Smooth muscle cell (in vitro differentiated cells): Measurements from ENCODE around the gene KCNJ2. TPM values are rescaled to one million over a fixed set of nuclear protein-coding genes. Genes with fewer than 3 reads are reported as not detected.

Experiments used
- DNase-seq: peaks from one replicate; lab custom pipeline; 2025; ENCODE audit not compliant: unreplicated experiment; lab: John Stamatoyannopoulos, UW
- H2AFZ ChIP-seq: fragments of 200-600 bp; sonication (generic); 2 replicates; pipeline ENCODE4 v1.6.0; 2016; ENCODE audit warnings: antibody characterized with exemption, low read depth, mild to moderate bottlenecking
- H3F3A ChIP-seq: fragments of 200-600 bp; sonication (generic); 2 replicates; pipeline ENCODE4 v1.6.0; 2017; ENCODE audit warnings: antibody characterized with exemption, low read depth
- H3K27ac ChIP-seq: fragments of 200-600 bp; sonication (generic); 2 replicates; pipeline ENCODE4 v1.5.1; 2016; ENCODE audit warnings: low read depth, mild to moderate bottlenecking
- H3K27me3 ChIP-seq: fragments of 200-600 bp; sonication (generic); 2 replicates; pipeline ENCODE4 v1.6.1; 2016; ENCODE audit warnings: low read depth, mild to moderate bottlenecking
- H3K36me3 ChIP-seq: fragments of 200-600 bp; sonication (generic); 2 replicates; pipeline ENCODE4 v1.5.1; 2016; ENCODE audit warnings: low read depth
- H3K4me1 ChIP-seq: fragments of 200-600 bp; sonication (generic); 2 replicates; pipeline ENCODE4 v1.5.1; 2016; ENCODE audit warnings: low read depth
- H3K4me2 ChIP-seq: fragments of 200-600 bp; sonication (generic); 2 replicates; pipeline ENCODE4 v1.6.0; 2016; ENCODE audit warnings: mild to moderate bottlenecking
- H3K4me3 ChIP-seq: fragments of 200-600 bp; sonication (generic); 2 replicates; pipeline ENCODE4 v1.5.1; 2016; ENCODE audit warnings: mild to moderate bottlenecking
- H3K79me2 ChIP-seq: fragments of 200-600 bp; sonication (generic); 2 replicates; pipeline ENCODE4 v1.6.0; 2016; ENCODE audit warnings: low read depth, mild to moderate bottlenecking
- H3K9ac ChIP-seq: fragments of 200-600 bp; sonication (generic); 2 replicates; pipeline ENCODE4 v1.6.0; 2016; ENCODE audit warnings: low read depth
- H3K9me3 ChIP-seq: fragments of 200-600 bp; sonication (generic); replicated peaks from 2 replicates; pipeline ENCODE4 v1.5.1; 2016; ENCODE audit warnings: low read depth
- H4K20me1 ChIP-seq: fragments of 200-600 bp; sonication (generic); 2 replicates; pipeline ENCODE4 v1.6.0; 2016; ENCODE audit warnings: low read depth
- CTCF ChIP-seq: fragments of 200-600 bp; sonication (generic); IDR thresholded peaks from 2 replicates; pipeline ENCODE4 v1.5.1; 2017; ENCODE audit warnings: borderline replicate concordance, mild to moderate bottlenecking, antibody characterized with exemption; ENCODE audit not compliant: insufficient read depth, poor library complexity, severe bottlenecking
- WGBS: methylation state at CpG from one replicate; pipeline ENCODE4 v1.1.7; 2016; ENCODE audit warnings: low lambda C conversion rate; 5-methylcytosine and 5-hydroxymethylcytosine counted together
- polyA plus RNA-seq: library from polyadenylated mRNA; unstranded; fragments of >200 nt; fragmentation: Nextera tagmentation; extraction: Ambion mirVana; gene quantifications from 2 replicates; pipeline ENCODE4 v1.2.1, GENCODE V29; 2016
- total RNA-seq: library from RNA; depleted of rRNA; stranded (reverse); fragments of >200 nt; gene quantifications from 2 replicates; pipeline ENCODE4 v1.2.3, GENCODE V29; 2014

The KCNJ2 gene
- total and polyA plus RNA-seq, 2 experiments from 2014 or later, result 0.06 to 1.8 TPM

- Histone ChIP-seq H3K4me3 (no peak overlapping the region), H3K9ac (no peak overlapping the region), H3K9me3 (no peaks in the 10 kb centered on the region), H3K4me1 (peaks cover 4% of the 10 kb centered on the region), H3K79me2 (no peaks in the 10 kb centered on the region), H4K20me1 (no peaks in the 10 kb centered on the region), H3K4me2 (no peak overlapping the region), H3K27ac (no peak overlapping the region), H3K27me3 (no peaks in the 10 kb centered on the region), H3F3A (no peaks in the 10 kb centered on the region), H3K36me3 (no peaks in the 10 kb centered on the region), H2AFZ (no peak overlapping the region)
- no peak for TF ChIP-seq CTCF
- DNase-seq, result no peak
- WGBS, result 79% methylated on average over 1 of the region's 1 CpG
Measured at GRCh38 chr17:70134777-70135176, 34.6 kb upstream of the KCNJ2 start.

- Histone ChIP-seq H3K4me3 (no peak overlapping the region), H4K20me1 (no peaks in the 10 kb centered on the region), H3K9me3 (no peaks in the 10 kb centered on the region), H3K27ac (no peak overlapping the region), H3K4me1 (no peaks in the 10 kb centered on the region), H3K9ac (no peak overlapping the region), H3K27me3 (no peaks in the 10 kb centered on the region), H3F3A (no peaks in the 10 kb centered on the region), H2AFZ (no peak overlapping the region), H3K36me3 (no peaks in the 10 kb centered on the region), H3K79me2 (no peaks in the 10 kb centered on the region), H3K4me2 (no peak overlapping the region)
- 95% methylated on average over 5 of the region's 5 CpGs for WGBS
- DNase-seq, result no peak
- TF ChIP-seq CTCF, result no peak
Measured at GRCh38 chr17:70136131-70136530, 33.2 kb upstream of the KCNJ2 start.

GRCh38 chr17:70137451-70138230, 31.7 kb upstream of the KCNJ2 start:
- Histone ChIP-seq H3K27me3 (no peaks in the 10 kb centered on the region), H3K27ac (peak overlapping the region; percentile 54), H3F3A (no peaks in the 10 kb centered on the region), H4K20me1 (no peaks in the 10 kb centered on the region), H3K9me3 (no peaks in the 10 kb centered on the region), H2AFZ (peak overlapping the region; percentile 2), H3K36me3 (no peaks in the 10 kb centered on the region), H3K4me2 (peak overlapping the region; percentile 79), H3K9ac (peak overlapping the region; percentile 55), H3K4me3 (peak overlapping the region; percentile 42), H3K79me2 (no peaks in the 10 kb centered on the region), H3K4me1 (no peaks in the 10 kb centered on the region)
- 22% methylated on average over 9 of the region's 9 CpGs for WGBS
- no peak for DNase-seq
- no peak for TF ChIP-seq CTCF
